G401.6 (cell line): ENCODE data around the gene ARHGAP33.
"Not testable (repeated sequence)": the region's sequence is repeated elsewhere in the genome, so short reads cannot be mapped to it uniquely, and the experiment has no call there.

Source experiments
- FAIRE-seq: peaks from 2 replicates; lab custom pipeline; 2012; peaks lifted over from hg19 to GRCh38; lab: Jason Lieb, UNC

ARHGAP33 gene

DNA sequence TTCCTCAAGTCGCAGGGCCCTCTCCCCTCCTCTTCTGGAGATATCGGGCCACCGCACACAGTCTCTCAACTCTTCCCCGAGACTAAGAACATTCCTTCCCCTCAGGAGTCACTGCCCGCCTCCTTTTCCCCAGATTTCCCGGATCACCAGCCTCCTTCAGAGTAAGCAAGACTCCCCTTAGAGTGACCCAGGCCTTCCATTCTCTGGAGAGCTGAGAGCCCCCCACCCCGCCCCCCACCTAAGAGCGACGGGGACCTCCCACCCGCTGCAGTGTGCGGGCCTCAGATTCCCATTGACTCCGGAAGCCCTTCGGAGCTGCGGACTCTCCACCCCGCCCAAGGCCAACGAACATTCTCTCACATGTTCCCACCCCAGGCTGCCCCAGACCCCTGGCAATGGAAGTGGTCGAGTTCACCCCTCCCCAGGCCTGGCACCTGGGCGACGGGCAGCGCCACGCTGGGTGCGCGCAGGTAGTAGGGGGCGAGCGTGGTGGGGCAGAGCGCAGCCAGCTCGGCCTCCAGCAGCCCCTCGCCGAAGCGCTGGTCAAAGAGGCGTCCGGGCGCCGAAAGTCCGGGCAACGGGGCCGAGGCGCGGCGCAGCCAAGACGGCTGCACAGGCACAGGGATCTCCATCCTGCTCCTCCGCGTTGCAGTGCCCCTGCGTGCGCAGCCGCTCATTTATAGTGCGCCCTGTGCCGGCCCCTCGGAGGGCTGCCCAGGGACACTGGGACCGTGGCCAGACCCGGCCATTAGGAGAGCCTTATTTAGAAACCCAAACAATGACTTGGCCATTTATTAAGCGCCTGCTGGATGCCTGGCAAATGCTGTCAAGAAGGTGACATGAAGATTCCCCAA lies 18.8 kb upstream of the ARHGAP33 start, which contains the start of gene HSPB6:
Gene HSPB6 (minus strand): TSS at position 653 of the 854 bp plus-strand sequence. CDS start 21 bp downstream, at position 632.
- FAIRE-seq = no peak

DNA sequence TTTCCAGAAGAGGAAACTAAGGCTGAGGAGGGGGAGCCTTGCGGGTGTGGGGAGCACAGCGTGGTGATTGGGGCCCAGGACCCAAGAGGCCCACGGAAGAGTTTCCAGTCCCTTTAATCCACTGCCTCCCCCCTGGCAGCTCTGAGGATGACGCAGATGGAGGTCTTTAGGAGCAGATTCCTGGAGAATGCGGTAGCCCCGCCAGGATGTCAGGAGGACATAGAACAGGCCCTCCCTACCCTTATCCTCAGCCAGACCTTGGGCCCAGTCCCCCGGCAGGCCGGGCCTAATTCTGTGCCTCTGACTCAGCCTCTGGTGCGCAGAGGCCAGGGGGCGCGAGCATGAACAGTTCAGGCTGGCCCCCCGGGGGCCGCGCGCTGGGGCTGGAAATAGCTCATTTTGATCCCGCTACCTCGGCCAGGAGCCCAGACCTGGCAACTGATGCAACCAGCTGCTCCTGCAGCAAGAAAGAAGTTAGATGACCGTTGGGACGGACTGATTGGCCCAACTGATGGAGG lies 18.1 kb upstream of the ARHGAP33 start:
- peak; percentile 15 for FAIRE-seq

DNA sequence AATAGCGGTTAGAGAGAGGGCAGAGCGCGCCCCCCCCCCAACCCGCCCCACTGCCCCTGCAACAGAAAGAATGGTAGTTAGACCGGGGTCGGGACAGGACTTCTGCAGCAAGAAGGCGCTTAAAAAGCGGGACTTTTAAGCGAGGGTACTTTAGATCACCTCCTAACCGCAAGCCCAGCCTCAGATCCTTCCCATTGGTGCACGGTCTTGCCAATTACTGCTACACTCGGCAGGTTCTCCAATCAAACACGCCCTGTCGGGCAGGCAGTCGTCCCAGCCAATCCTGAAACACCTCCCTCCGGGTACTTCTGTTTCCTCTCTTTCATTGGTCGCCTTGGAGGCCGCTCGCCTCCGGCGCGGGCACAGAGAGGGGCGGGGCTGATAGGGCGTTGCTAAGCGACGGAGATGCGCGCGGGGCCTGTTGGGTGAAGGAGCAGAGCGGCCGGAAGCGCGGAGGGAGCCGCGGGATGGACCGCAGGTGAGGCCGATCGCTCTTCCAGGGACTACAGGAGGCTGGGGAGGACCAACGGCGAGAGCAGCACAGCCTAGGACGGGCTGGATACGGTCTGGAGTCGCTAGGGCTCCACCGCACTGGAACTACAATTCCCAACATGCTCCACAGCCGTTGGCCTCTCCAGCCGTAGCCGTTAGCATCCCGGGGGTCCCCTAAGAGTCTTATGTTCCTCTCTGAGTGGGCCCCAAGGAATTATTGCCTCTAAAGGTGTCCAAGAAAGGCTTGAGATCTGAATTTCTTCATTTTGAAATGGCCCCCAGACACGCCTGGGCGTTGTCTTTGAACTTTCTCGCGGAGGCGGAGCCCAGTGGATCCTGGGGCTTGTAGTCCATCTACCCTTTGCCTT lies 17.4 kb upstream of the ARHGAP33 start, which contains the start of gene PROSER3:
Gene PROSER3 (plus strand): TSS at position 428 of the 860 bp plus-strand sequence. CDS start 40 bp downstream, at position 468.
- peak; percentile 99 for FAIRE-seq

DNA sequence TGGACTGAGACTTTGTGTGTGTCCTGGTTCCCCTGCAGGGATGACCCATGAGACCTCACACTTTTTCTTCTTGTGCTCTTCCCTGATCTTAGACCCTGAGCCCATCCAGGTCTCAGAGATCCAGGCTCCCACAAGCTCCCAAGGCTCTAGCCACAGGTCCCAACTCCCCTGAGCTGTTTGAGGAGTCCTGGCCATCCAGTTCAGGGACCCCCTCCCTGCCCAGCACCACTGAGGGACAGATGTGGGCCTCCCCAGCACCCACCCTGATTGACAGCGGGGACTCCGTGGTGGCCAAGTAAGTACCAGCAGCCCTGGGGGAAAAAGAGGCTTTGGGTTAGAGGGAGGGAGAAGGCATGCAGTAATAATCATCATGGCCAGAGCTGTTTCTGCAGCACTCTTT lies 15.7 kb upstream of the ARHGAP33 start:
- FAIRE-seq = no peak

DNA sequence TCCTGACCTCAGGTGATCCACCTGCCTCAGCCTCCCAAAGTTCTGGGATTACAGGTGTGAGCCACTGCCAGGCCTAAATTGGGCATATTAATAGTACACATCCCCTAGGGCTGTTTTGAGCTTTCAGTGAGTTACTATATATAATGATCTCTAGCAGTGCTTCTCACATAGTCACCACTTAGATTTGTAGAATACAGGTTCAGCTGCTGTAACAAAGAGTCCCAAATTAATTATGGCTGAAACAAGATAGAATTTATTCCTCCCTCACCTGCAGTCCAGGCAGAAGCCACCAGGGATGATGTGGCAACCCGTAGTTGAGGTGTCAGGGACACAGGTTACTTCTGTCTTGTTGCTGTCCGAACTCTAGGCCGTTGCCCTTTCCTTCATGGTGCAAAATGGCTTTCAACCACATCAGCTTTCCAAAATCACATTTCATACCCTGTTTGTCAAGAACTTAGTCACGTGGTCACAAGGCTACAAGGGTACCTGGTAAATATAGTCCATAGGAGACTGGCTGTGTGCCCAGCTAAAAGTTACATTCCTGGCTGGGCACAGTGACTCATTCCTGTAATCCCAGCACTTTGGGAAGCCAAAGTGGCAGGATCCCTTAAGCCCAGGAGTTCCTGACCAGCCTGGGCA lies 14.5 kb upstream of the ARHGAP33 start:
- FAIRE-seq = no peak

DNA sequence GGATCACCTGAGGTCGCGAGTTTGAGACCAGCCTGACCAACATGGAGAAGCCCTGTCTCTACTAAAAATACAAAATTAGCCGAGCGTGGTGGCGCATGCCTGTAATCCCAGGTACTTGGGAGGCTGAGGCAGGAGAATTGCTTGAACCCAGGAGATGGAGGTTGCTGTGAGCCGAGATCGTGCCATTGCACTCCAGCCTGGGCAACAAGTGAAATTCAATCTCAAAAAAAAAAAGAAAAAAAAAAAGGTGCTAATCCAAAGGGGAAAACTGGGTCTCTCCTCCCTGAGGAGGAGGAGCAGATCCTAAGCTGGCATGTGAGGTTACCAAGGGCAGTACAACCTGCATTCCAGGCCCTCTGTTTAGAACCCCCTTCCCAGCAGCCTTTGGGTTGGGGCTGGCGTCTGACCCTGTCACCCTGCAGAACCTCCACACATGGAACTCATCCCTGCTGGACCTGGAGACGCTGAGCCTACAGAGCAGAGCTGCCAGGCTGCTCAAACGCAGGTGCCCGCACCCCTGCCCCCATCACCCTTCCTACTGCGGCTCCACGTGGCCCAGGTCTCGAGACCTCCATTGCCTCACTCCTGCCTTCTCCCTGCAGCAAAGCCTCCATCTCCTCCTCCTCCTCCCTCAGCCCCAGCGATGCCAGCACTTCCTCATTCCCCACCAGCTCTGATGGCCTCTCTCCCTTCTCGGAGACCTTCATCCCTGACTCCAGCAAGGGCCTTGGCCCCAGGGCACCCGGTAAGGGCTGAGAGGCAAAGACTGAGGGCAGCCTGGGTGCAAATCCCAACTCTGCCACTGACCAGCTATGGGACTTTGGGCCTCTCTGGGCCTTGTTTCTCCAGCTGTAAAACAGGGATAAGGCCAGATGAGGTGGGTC lies 10.7 kb upstream of the ARHGAP33 start:
- FAIRE-seq = no peak

DNA sequence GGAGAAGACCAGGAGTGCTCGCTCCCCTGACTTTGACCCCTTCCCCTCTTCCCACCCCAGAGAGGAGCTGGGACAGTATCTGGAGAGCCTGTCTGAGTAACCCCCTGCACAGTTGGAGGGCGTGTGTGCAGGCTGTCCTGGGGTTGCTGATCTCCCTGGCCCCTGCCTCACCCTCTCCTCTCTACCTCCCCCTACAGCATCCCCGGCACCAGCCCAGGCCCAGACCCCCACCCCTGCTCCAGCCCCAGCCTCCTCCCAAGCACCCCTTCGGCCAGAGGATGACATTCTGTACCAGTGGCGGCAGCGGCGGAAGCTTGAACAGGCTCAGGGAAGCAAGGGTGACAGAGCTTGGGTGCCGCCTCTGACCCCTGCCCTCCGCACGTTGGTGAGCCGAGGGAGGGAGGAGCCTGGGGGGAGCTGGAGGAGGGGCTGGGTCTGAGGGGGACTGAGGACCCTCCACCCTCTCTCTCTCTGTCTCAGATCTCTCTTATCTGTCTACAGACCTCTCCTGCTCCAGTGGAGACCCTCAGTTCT lies 8.7 kb upstream of the ARHGAP33 start:
- no peak for FAIRE-seq

DNA sequence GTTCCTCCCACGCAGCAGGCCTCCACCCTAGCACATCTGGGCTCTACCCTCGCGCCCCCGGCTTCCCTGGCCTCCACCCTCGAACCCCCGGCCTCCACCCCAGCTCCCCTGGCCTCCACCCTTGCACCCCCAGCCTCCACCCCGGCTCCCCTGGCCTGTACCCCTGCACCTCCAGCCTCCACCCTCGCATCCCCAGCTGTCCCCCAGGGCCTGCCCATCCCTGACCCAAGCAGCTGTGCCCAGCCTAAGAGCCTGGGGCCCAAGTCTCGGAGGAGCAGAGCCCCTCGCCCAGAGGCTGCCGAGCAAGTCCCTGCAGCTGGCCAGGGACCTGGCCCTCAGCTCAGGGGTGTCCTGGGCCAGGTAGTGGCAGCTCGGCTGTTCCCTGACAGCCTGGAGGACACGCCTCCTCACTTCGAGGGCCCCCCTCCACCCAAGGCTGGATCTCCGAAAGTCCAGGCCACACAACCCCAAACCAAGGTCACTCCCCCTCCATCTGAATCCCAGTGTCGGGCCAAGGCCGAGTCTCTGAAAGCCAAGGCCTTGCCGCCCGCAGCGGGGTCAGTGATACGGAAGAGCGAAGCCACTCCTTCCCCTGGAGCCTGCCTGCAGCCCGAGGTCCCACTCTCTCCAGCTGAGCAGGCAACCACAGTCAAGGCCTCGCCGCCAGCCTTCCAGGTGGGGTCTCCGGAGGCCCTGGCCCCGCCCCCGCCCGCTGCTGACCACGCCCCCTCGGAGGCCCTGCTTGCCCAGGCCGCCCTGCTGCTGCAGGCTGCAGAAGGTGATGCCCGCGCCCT lies 7.9 kb upstream of the ARHGAP33 start:
- FAIRE-seq = no peak

DNA sequence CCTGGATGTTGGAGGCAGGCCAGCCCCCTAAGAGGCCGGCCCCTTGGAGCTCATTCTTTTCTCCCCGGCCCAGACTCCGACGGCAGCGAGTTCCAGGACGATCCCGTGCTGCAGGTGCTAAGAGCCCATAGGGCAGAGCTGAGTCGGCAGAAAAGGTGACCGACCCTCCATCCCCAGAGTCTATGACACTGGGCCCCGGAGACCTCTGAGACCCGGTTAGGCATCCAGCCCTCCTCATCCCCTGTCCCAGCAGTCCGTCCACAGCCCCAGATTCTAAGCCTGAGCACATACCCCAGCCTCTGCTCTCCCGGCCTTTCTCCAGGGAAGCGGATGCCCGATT lies 7.3 kb upstream of the ARHGAP33 start:
- no peak for FAIRE-seq

DNA sequence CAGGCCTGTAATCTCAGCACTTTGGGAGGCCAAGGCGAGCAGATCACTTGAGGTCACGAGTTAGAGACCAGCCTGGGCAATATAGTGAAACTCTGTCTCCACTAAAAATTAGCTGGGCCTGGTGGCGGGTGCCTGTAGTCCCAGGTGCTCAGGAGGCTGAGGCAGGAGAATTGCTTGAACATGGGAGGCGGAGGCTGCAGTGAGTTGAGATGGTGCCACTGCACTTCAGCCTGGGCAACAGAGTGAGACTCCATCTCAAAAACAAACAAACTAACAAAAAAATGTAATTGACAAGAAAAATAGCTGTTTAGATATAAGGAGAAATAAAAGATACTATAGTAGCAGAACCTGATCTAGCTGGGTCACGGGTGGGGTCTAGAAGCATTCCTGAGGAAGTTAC lies 3.0 kb upstream of the ARHGAP33 start:
- not testable (repeated sequence) for FAIRE-seq

DNA sequence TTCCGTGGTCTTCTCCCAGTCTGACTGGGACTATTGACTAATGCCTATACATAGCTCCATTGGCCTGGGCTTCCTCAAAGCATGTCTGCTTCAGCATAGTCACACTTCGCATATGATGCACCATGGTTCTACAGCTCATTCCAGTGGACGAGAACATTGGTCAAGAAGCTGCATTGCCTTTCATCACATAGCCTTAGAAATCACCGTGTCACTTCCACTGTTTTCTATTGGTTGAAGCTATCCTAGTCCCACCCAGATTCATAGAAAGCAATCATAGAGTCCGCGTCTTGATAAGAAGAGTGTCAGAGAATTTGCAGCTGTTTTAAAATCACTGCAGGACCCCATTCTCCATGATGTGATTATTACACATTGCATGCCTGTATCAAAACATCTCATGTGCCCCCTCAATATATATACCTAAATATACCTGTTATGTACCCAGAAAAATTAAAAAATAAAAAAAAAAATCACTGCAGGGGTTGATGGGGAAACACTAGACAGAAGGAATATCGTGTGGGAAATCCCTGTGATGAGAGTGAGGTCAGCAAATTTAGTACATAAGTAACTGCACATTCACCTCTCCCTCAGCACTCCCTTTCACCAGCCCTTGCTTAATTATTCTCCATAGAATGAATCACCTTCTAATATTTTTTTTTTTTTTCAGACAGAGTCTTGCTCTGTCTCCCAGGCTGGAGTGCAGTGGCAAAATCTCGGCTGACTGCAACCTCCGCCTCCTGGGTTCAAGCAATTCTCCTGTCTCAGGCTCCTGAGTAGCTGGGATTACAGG lies 2.2 kb upstream of the ARHGAP33 start:
- no peak for FAIRE-seq

DNA sequence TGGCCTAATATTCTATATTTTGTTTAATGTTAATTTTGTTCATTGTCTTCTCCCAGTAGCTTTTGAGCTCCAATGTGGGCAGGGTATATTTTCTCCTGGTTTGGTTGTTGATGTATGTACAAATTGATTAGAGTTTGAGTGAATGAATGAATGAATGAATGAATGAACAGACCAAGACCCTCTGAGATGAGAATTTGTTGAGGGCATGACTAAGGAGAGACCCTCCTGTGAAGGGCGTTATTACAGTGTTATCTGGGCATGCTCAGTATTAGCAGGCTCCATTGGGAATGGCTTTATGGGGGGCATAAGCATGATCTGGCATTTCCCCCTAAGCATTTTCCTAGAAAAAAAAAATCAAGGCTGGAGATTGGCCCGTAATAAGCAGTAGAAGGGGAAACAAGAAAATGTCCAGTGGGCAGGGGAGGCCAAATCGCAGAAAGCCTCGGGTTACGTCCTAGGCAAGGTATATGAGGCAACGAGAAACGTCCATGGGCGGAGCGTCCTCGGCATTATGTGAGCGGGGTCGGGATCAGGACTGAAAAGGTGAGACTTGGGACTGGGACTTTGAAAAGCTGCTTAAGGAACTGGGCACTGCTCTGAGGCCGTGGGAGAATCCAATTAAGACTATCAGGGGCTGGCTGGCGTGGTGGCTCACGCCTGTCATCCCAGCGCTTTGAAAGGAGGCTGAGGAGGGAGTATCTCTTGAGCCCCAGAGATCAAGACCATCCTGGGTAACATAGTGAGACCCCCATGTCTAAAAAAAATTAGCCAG lies 904 bp upstream of the ARHGAP33 start:
- no peak for FAIRE-seq

DNA sequence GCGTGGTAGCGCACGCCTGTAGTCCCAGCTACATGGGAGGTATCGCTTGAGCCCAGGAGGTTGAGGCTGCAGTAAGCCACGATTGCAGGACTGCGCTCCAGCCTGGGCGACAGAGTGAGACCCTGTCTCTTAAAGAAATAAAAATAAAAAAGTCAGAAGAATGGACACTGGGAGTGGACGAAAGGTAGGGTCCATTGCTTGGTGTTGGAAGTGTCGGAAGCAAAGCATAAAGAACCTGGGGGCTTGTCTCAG lies 392 bp upstream of the ARHGAP33 start:
- FAIRE-seq = no peak

DNA sequence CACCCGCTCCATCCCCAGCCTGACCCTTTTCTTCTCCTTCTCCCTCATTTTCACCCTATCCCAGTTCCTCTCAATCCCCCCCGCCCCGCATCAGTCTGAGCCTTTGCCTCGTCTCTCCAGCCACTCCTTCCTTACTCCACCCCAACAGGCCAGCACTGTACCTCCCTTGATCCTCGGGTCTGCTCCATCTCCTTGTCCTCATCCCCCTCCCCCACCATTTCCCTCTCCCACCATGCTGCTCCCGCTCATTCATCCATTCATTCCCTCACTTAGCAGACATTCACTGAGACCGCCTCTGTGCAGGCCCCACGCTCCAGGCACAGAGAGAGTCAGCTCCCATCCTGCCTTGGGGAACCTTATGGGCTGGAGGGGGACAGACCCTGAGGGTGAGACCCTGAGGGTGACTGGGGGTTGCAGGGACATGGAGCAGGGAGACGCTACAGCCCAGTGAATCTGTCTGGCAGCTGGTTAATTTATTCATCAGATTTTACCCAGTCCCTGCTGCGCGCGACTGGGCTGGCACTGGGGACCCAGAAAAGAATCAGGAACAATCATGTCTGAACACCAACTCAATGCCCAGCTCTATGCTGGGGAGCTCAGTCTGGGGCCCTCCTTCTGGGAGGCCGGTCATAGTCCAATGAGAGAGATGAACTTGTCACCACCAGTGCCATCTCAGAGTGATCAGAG lies 881 bp downstream of the ARHGAP33 start:
- FAIRE-seq = no peak

DNA sequence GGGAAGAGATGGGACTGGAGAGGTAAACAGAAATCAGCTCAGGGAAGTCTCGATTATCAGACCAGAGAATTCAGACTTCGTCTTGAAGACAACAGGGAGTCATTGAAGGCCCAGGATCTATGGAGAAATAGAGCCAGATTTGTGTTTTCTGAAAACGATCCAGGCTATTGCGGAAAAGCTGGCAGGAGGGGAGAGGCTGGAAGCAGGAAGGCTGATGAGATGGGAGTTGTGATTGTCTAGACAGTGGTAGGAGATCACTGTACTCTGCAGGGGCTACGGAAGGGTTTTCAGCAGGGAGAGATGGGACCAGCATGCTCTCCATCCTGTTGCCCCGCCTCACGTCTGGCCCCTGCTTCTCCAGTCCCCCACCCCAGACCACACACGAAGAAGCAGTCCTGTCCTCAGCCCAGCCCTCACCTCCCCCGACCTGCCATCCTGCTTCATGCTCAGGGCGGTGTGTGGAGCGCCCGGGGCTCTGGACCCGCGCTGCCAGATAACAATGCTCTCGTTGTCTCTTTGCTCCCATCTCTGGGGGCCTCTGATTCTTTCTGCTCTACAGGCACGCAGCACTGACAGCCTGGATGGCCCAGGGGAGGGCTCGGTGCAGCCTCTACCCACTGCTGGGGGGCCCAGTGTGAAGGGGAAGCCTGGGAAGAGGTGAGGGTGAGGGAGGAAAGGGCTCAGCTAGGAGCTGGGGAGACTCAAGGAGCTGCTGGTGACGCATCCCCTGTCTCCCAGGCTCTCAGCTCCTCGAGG lies 1.9 kb downstream of the ARHGAP33 start:
- FAIRE-seq = no peak

DNA sequence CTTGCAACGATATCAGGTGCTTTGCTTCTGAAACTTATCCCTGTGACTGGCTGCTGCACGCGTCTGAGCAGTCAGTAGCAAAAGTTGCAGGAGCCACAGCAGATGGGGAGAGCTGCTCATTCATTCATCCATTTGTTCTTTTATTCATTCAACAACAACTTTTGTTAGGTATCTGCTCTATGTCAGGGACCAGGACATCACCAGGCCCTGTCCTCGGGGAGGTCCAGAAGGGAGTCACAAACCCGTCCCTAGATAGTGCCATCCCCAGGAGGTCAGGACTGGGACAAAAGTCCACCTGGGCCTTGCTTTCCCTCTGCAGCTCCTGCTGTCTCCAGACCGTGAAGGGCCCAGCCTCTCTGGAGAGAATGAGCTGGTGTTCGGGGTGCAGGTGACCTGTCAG lies 2.6 kb downstream of the ARHGAP33 start:
- no peak for FAIRE-seq

DNA sequence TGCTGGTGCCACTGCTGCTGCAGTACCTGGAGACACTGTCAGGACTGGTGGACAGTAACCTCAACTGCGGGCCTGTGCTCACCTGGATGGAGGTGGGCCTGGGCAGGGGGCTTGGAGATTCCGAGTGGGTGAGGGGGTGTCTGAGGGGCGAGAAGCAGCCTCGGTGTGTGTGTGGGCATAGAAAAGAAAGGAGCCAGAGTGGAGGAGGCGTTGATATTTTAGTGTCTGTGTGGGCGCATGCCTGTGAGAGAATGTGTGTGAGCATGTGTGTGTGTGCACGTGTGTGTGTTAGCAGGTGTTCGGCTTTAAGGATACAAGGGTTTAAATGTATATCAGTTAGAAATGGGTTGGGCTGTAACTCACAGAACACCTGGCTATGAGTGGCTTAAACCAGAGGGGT lies 3.7 kb downstream of the ARHGAP33 start:
- FAIRE-seq = no peak

DNA sequence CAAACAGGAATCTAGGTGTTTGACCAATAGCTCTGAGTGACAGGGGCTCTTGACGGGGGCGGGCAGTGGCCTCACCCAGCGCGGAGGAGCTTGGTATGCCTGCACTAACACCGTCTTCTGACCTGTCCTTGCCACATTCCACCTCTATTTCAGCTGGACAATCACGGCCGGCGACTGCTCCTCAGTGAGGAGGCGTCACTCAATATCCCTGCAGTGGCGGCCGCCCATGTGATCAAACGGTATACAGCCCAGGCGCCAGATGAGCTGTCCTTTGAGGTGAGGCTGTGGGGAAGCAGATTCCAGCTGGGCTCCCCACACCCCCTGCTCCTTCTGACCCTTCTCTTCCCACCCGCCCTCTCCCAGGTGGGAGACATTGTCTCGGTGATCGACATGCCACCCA lies 4.7 kb downstream of the ARHGAP33 start:
- no peak for FAIRE-seq
